HL-60/S4 treated with phorbol 12-myristate 13-acetate at 8.2 ng/mL for 4 days and 3 days (cell line): Measurements from ENCODE around the gene ADRA1B.
"Not testable (repeated sequence)": the region's sequence is repeated elsewhere in the genome, so short reads cannot be mapped to it uniquely, and the experiment has no call there.

Experiments
- in situ Hi-C: fragments of 300-500 bp; cut with MboI; formaldehyde crosslinking; loops from 2 replicates; pipeline ENCODE4 v1.15.0; 2022; ENCODE audit warnings: low sequenced_read_pairs

The ADRA1B gene

GRCh38 chr5:160008877-160009590 is 92.8 kb downstream of the ADRA1B start, which contains the start of gene TTC1:
Gene TTC1, plus strand, starts transcription at chr5:160009139. Its CDS starts 1,390 bp downstream, at chr5:160010529.
- in situ Hi-C loops: no loop called here

DNA sequence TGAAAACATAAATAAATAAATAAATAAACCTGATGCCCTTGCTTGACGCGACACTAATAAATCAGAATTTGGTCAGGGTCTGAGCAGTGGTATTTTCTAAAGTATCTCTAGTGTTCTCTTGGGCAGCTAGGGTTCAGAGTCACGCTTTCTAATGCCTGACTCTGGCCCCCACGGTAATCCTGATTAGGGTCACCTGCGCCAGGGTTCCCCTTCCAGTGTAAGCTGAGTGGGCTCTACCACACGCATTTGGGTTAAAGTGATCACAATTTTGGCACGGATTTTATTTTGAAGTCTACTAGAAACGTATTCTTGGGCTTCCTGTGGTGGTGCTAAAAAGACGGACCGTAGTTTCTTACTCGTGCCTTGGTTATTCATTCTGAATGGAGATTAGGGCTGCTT is 93.3 kb downstream of the ADRA1B start:
- in situ Hi-C loops: no loop called here

DNA sequence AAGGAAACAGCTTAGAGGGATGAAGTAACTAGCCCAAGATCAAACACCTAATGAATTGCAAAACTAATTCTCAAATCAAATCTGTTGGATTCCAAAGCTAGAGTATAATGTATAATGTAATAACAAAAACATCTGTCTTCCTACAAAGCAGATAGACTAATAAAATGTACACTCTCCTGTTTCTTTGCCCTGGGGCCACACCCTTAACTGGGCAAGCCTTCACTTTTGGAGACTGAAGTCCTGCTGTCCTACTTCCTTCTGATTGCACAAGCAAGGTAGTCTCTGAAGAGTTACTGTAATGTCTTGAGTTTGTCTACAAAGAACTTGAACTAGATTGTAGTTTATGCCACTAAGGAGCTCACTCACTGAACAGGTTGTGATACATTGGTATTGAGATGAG is 95.2 kb downstream of the ADRA1B start:
- in situ Hi-C loops: no loop called here

DNA sequence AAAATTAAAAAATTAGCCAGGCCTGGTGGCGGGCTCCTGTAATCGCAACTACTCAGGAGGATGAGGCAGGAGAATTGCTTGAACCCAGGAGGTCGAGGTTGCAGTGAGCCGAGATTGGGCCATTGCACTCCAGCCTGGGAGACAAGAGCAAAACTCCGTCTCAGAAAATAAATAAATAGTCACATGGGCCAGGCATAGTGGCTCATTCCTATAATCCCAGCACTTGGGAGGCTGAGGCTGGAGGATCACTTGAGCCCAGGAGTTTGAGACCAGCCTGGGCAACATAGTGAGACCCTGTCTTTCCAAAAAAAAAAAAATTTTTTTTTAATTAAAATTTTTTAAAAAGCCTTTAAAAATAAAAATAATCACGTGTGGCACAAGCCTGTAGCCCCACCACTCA is 97.9 kb downstream of the ADRA1B start:
- in situ Hi-C loops: not testable (repeated sequence)

- in situ Hi-C loops: no loop called here
Observed at GRCh38 chr5:160018945-160019625, 102.8 kb downstream of the ADRA1B start.

GRCh38 chr5:160020266-160020770 is 104.0 kb downstream of the ADRA1B start:
- in situ Hi-C loops: no loop called here

- in situ Hi-C loops: no loop called here
Observed at GRCh38 chr5:160020964-160021363, 104.7 kb downstream of the ADRA1B start.

GRCh38 chr5:160021831-160022446 is 105.7 kb downstream of the ADRA1B start:
- in situ Hi-C loops: no loop called here
